ENCODE measurements around the gene KRT24. TPM values are rescaled to one million over a fixed set of nuclear protein-coding genes. Genes with fewer than 3 reads are reported as not detected.

KRT24 gene
- total and polyA plus RNA-seq, 11 donors = not detected

DNA sequence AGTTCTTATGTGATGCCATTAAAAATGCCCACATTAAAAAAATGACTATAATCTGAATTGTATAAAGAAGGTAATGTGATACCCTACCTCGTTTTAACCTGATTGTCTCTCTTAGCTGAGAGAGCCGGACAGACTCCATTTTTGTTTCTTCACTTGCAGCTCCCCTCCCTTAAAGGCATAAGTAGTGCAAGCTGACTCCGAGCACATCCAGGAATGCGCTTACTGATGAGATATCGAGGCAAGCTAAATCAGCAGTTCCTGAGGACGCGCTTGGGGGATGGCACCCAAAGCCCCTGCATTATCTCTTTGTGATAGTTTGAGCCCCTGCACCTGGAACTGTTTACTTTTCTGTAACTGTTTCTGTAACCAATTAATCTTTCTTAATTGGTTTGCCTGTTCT lies 6.3 kb downstream of the KRT24 start:
- DNase-seq = no peak
- Histone ChIP-seq H3K9me3 (no peaks in the 10 kb centered on the region), H3K36me3 (no peaks in the 10 kb centered on the region), H3K27ac (no peak overlapping the region), H3K27me3 (peaks cover 0 to 41% (median 9%) of the 10 kb centered on the region in 9 donors), H3K4me1 (no peaks in the 10 kb centered on the region), H3K4me3 (no peak overlapping the region)
- intact Hi-C loops (cut with DNase I) = loop anchor here in 1 of 10 donors (10.0 kb wide), 1 partner anchor 58 kb away; the partner anchor contains the start of gene KRT25
- TF ChIP-seq POLR2A (IDR thresholded peaks at IDR 0.05) = no peak
- TF ChIP-seq, protein P1, sequence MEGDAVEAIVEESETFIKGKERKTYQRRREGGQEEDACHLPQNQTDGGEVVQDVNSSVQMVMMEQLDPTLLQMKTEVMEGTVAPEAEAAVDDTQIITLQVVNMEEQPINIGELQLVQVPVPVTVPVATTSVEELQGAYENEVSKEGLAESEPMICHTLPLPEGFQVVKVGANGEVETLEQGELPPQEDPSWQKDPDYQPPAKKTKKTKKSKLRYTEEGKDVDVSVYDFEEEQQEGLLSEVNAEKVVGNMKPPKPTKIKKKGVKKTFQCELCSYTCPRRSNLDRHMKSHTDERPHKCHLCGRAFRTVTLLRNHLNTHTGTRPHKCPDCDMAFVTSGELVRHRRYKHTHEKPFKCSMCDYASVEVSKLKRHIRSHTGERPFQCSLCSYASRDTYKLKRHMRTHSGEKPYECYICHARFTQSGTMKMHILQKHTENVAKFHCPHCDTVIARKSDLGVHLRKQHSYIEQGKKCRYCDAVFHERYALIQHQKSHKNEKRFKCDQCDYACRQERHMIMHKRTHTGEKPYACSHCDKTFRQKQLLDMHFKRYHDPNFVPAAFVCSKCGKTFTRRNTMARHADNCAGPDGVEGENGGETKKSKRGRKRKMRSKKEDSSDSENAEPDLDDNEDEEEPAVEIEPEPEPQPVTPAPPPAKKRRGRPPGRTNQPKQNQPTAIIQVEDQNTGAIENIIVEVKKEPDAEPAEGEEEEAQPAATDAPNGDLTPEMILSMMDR (IDR thresholded peaks at IDR 0.05) = no peak
- ATAC-seq = no peak
- WGBS, 4 donors = 31 to 41% (median 32%) methylated on average over 7 of the region's 7 CpGs

DNA sequence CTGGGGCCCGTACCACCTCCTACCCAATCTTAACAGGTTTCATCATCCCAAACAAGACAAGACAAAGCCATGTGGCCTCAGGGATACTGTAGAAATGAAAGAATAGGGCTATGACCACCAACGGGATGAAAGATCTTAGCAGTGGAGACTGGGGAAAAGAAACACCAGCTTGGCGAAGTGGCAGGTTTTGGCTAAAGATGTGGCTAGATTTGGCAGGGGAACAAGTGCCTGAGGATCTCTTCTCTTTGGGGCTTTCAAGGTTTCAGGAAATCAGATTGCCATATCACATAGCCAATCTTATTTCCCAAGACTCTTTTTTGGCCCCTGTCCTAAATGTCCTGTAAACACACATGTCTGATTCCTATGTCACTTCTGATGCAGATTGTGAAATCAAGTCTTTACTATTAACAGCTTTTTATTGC lies 6.9 kb downstream of the KRT24 start:
- Histone ChIP-seq H3K9me3 (no peaks in the 10 kb centered on the region), H3K4me1 (no peaks in the 10 kb centered on the region), H3K4me3 (no peak overlapping the region), H3K36me3 (no peaks in the 10 kb centered on the region), H3K27me3 (peaks cover 0 to 35% (median 9%) of the 10 kb centered on the region in 9 donors), H3K27ac (no peak overlapping the region)
- intact Hi-C loops (cut with DNase I) = loop anchor here in 1 of 10 donors (10.0 kb wide), 1 partner anchor 58 kb away; the partner anchor contains the start of gene KRT25
- TF ChIP-seq POLR2A (IDR thresholded peaks at IDR 0.05) = no peak
- TF ChIP-seq, protein P1 (IDR thresholded peaks at IDR 0.05) = no peak
- no peak for DNase-seq
- no peak for ATAC-seq
- 70 to 88% (median 81%) methylated on average over 3 of the region's 3 CpGs for WGBS, 4 donors

DNA sequence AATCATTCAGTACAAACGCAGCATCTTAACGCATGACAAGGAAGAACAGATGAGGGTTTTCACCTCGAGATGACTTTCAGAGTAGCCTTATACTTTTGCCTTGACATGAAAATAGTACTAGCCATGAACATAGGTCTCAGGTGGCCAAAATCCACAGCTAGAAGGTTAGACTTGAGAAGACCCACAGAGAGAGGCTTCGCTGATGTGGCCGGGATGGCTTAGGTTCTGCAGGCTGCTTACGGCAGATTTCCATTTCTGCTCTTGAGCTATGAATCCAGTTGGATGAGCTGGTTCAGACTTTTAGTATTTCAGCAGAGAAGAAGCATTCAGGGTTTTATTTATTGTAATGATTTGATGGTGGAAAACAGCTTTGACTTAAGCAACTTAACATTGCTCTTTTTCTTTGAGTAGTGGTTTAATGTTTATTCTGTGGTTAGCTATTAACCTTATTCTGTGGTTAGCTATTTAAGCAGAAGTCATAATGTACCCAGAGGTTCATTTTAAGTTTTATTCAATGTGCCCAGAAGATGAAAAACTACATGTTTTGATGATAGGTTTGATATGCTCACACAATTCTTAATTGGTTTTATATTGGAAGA lies 7.6 kb downstream of the KRT24 start:
- TF ChIP-seq POLR2A (IDR thresholded peaks at IDR 0.05) = no peak
- TF ChIP-seq, protein P1 (IDR thresholded peaks at IDR 0.05) = no peak
- 86 to 94% (median 92%) methylated on average over 6 of the region's 6 CpGs for WGBS, 4 donors
- ATAC-seq = no peak
- H3K27me3 ChIP-seq = peaks cover 0 to 37% (median 9%) of the 10 kb centered on the region in 9 donors
- no peaks in the 10 kb centered on the region for H3K9me3 ChIP-seq
- H3K4me1 ChIP-seq = no peaks in the 10 kb centered on the region
- H3K4me3 ChIP-seq = no peak overlapping the region
- DNase-seq = no peak
- H3K27ac ChIP-seq = no peak overlapping the region
- intact Hi-C loops (cut with DNase I) = loop anchor here in 1 of 10 donors (10.0 kb wide), 1 partner anchor 59 kb away; the partner anchor contains the start of gene KRT25
- no peaks in the 10 kb centered on the region for H3K36me3 ChIP-seq

DNA sequence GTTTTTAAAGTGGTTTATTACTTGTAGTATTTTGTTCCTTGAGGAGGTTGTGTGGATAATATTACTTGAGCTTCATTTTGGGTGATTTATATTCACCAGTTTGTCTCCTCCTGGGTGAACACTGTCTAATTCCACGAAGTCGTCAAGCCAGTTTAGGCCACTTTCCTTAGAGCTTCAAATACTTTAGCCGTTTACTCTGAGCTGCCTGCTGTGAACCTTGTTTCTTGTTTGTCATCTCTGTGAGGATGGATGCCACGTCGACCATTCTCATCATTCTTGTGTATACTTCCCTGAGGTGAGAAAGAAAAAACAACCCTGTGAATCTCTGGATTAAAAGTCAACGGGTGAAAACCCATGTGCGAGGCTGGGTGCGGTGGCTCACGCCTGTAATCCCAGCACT lies 9.0 kb downstream of the KRT24 start:
- ATAC-seq (no peak), DNase-seq (no peak)
- H3K27me3 ChIP-seq = peaks cover 0 to 39% (median 9%) of the 10 kb centered on the region in 9 donors
- H3K27ac ChIP-seq = no peak overlapping the region
- 81 to 89% (median 84%) methylated on average over 9 of the region's 9 CpGs for WGBS, 4 donors
- H3K4me3 ChIP-seq = no peak overlapping the region
- H3K36me3 ChIP-seq = no peaks in the 10 kb centered on the region
- no peaks in the 10 kb centered on the region for H3K9me3 ChIP-seq
- no peak for TF ChIP-seq POLR2A (IDR thresholded peaks at IDR 0.05)
- TF ChIP-seq, protein P1 (IDR thresholded peaks at IDR 0.05) = no peak
- no peaks in the 10 kb centered on the region for H3K4me1 ChIP-seq
- intact Hi-C loops (cut with DNase I) = loop anchor here in 1 of 10 donors (10.0 kb wide), 1 partner anchor 60 kb away; the partner anchor contains the start of gene KRT25

Data from heart left ventricle (tissue), 16 donors.